ENCODE measurements around the gene TSPAN18.

Gene TSPAN18

GRCh38 chr11:44755556-44756523 lies 29.1 kb downstream of the TSPAN18 start:
- Mint-ChIP-seq H3K36me3 (ENCODE audit: low read depth) (no peaks in the 10 kb centered on the region), H3K27ac (no peak overlapping the region), H3K4me1 (ENCODE audit: low read depth) (no peaks in the 10 kb centered on the region), H3K9me3 (peaks cover 10% of the 10 kb centered on the region), H3K4me3 (no peak overlapping the region), H3K27me3 (peaks cover 5% of the 10 kb centered on the region)

DNA sequence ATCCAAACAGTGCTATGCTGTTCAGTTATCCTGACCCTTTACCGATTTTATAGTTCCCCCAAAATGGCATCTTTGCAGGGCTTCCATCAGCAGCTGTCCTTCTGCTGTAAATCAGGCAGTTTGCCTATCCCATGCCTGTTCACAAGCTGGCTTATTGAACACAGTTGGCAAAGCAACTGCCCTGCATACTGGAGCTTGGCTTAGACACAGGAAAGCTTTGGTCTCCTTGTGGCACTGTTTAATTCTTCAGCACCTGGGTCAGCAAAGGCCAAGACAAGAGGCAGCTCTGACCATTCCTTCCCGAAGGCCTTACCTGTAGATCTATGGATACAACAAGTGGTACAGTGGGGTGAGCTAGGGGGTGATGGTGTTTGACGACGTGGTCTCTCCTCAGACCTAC lies 32.2 kb downstream of the TSPAN18 start:
- peaks cover 9% of the 10 kb centered on the region for H3K4me1 Mint-ChIP-seq (ENCODE audit: low read depth)
- H3K27ac Mint-ChIP-seq, result no peak overlapping the region
- peaks cover 10% of the 10 kb centered on the region for H3K9me3 Mint-ChIP-seq
- no peaks in the 10 kb centered on the region for H3K36me3 Mint-ChIP-seq (ENCODE audit: low read depth)
- H3K27me3 Mint-ChIP-seq, result peaks cover 5% of the 10 kb centered on the region
- H3K4me3 Mint-ChIP-seq, result no peak overlapping the region

DNA sequence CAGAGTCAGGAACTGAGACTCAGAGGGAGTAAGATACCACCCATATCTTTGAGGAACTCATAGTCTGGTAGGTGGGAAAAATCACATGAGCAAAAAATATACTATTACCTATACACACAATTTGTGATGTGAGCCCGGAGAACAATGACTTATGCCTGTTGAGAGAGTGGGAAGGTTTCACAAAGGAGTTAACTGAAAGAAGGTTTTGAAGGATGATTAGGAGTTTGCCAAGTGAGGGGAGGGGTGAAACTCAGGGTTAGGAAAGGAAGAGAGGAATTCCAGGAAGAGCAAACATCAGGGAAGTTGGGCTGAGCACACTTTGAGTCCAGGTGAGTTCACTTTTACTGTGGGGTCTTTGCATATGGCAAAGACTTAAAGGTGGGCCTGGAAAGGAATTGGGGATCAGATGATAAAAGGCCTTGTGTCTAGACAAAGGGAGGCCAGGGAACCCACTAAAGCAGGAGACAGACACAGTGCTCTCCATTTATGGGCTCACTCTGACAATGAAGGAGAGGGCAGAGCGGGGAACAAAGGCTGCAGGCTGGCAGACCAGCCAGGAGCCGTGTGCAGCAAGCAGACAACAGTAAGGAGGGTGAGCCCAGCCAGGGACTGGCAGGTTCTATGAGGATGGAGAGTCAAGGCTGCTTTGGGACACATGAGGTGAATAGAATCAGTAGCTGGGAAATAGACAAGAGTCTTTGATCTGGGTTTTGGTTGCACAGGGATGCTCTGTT lies 33.1 kb downstream of the TSPAN18 start:
- Mint-ChIP-seq H3K27ac (no peak overlapping the region), H3K4me3 (no peak overlapping the region), H3K36me3 (ENCODE audit: low read depth) (no peaks in the 10 kb centered on the region), H3K27me3 (peaks cover 5% of the 10 kb centered on the region), H3K9me3 (peaks cover 10% of the 10 kb centered on the region), H3K4me1 (ENCODE audit: low read depth) (peaks cover 9% of the 10 kb centered on the region)

- Mint-ChIP-seq H3K36me3 (ENCODE audit: low read depth) (no peaks in the 10 kb centered on the region), H3K27me3 (peaks cover 5% of the 10 kb centered on the region), H3K9me3 (peaks cover 10% of the 10 kb centered on the region), H3K4me3 (no peak overlapping the region), H3K4me1 (ENCODE audit: low read depth) (peaks cover 9% of the 10 kb centered on the region), H3K27ac (no peak overlapping the region)
Measured at GRCh38 chr11:44760477-44760872, 33.7 kb downstream of the TSPAN18 start.

GRCh38 chr11:44760917-44761550 lies 34.3 kb downstream of the TSPAN18 start:
- Mint-ChIP-seq H3K36me3 (ENCODE audit: low read depth) (no peaks in the 10 kb centered on the region), H3K27me3 (peaks cover 5% of the 10 kb centered on the region), H3K4me1 (ENCODE audit: low read depth) (peaks cover 9% of the 10 kb centered on the region), H3K4me3 (no peak overlapping the region), H3K9me3 (peaks cover 10% of the 10 kb centered on the region), H3K27ac (no peak overlapping the region)

- Mint-ChIP-seq H3K27me3 (peaks cover 5% of the 10 kb centered on the region), H3K4me1 (ENCODE audit: low read depth) (peaks cover 9% of the 10 kb centered on the region), H3K9me3 (peaks cover 10% of the 10 kb centered on the region), H3K4me3 (no peak overlapping the region), H3K36me3 (ENCODE audit: low read depth) (no peaks in the 10 kb centered on the region), H3K27ac (no peak overlapping the region)
Measured at GRCh38 chr11:44761551-44761961, 34.8 kb downstream of the TSPAN18 start.

DNA sequence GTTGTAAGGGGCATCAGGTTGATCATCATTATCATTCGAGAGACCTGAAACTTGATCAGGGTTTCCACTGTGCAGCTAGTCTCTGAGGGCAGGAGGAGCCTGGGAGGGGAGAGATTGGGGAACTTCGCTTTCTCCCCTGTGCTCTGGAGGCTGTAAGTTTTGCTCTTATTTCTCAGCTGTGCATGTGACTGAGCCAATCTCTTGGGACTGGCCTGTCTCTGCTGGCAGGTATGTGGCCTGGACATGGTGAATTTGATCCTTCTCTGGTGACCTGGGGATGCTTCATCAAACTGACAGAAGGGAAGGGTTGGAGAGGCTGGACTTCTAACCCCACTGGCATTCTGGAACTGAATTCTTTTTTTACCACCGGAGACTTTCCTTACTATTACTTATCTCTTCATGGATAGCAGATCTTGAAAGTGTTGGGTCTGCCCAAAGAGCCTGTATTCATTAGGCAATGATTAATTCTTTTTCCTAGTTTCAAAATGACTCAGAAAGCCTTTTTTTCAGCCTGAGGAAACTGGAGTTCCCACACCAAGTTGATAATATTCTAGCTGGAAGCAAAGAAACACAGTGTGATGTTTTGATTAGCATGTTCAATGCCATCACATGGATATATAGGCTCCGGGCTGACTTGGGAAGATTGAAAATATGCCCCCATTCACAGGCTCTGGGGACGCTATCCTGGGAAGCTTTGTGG lies 36.5 kb downstream of the TSPAN18 start:
- H3K4me1 Mint-ChIP-seq (ENCODE audit: low read depth), result peaks cover 9% of the 10 kb centered on the region
- H3K36me3 Mint-ChIP-seq (ENCODE audit: low read depth), result peaks cover 6% of the 10 kb centered on the region
- H3K9me3 Mint-ChIP-seq, result peaks cover 7% of the 10 kb centered on the region
- H3K27me3 Mint-ChIP-seq, result peaks cover 5% of the 10 kb centered on the region
- H3K4me3 Mint-ChIP-seq, result no peak overlapping the region
- H3K27ac Mint-ChIP-seq, result no peak overlapping the region

- Mint-ChIP-seq H3K4me1 (ENCODE audit: low read depth) (peaks cover 9% of the 10 kb centered on the region), H3K36me3 (ENCODE audit: low read depth) (peaks cover 9% of the 10 kb centered on the region), H3K9me3 (peaks cover 4% of the 10 kb centered on the region), H3K27ac (no peak overlapping the region), H3K4me3 (no peak overlapping the region), H3K27me3 (peaks cover 2% of the 10 kb centered on the region)
Measured at GRCh38 chr11:44764583-44764982, 37.8 kb downstream of the TSPAN18 start.

GRCh38 chr11:44765026-44765595 lies 38.3 kb downstream of the TSPAN18 start:
- Mint-ChIP-seq H3K27me3 (no peaks in the 10 kb centered on the region), H3K4me1 (ENCODE audit: low read depth) (peaks cover 9% of the 10 kb centered on the region), H3K36me3 (ENCODE audit: low read depth) (peaks cover 9% of the 10 kb centered on the region), H3K4me3 (no peak overlapping the region), H3K9me3 (peaks cover 4% of the 10 kb centered on the region), H3K27ac (no peak overlapping the region)

DNA sequence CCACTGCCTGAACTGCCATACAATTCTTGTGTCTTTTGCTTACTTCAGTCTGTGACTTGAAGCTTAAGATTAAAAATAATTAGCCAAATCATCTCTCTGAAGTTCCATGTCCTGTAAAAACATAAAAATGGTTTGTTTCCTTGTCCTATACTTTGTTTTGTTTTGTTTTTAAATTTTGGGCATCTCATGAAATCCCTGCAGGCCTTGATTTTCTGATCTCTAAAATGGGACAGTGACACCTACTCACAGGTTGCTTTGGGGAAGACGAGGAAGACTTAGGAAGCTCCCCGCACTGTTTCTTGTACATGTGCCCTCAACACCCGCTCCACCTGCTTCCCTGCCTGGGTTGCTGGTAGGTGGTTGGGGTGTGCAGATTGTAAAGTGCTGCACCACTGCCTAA lies 38.9 kb downstream of the TSPAN18 start:
- Mint-ChIP-seq H3K27me3 (peaks cover 3% of the 10 kb centered on the region), H3K9me3 (peaks cover 4% of the 10 kb centered on the region), H3K27ac (no peak overlapping the region), H3K36me3 (ENCODE audit: low read depth) (peaks cover 9% of the 10 kb centered on the region), H3K4me3 (no peak overlapping the region), H3K4me1 (ENCODE audit: low read depth) (peaks cover 9% of the 10 kb centered on the region)

DNA sequence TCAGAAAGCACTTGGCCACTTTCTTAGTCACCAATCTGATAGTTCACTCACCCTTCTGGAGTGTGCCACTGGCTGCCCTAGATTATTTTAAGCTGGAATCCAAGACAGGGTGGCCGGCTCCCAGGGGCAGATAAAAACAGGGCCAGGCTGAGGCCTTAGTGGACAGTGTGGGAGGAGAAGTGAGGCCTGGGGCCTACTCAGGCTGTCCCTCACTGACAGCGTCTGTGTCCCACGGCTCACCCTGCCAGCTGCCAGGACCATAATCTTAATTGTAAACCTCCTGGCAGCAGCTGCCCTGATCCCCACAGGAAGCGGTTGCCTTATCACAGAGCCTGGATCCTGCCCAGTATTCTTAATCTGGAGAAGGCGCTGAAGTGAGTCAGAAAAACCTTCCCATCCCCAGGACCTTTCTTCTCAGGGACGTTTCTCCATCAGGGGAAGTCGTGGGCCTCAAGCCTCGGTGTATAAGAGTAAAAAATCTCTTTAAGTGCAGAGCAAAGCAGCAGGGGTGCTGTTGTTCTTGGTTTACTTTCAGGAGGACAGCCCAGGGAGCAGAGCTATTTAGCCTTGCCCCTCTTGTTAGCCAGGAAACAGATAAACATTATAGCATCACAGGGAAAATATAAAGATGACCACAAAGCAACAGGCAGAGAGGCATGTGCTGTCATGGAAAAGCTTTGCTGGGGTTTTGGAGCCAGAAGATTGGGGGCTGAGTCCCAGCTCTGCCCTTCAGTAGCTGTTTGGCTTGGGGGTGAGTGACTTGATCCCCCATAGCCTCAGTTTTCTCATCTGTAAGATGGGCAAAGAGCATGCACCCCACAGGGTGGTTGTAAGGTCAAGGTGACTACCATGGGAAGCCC lies 39.6 kb downstream of the TSPAN18 start:
- Mint-ChIP-seq H3K4me3 (no peak overlapping the region), H3K9me3 (peaks cover 4% of the 10 kb centered on the region), H3K27ac (no peak overlapping the region), H3K36me3 (ENCODE audit: low read depth) (peaks cover 9% of the 10 kb centered on the region), H3K4me1 (ENCODE audit: low read depth) (peaks cover 9% of the 10 kb centered on the region), H3K27me3 (peaks cover 4% of the 10 kb centered on the region)

- H3K36me3 Mint-ChIP-seq (ENCODE audit: low read depth), result peaks cover 9% of the 10 kb centered on the region
- peaks cover 9% of the 10 kb centered on the region for H3K4me1 Mint-ChIP-seq (ENCODE audit: low read depth)
- no peak overlapping the region for H3K27ac Mint-ChIP-seq
- peaks cover 4% of the 10 kb centered on the region for H3K9me3 Mint-ChIP-seq
- peaks cover 4% of the 10 kb centered on the region for H3K27me3 Mint-ChIP-seq
- no peak overlapping the region for H3K4me3 Mint-ChIP-seq
Measured at GRCh38 chr11:44766972-44767278, 40.2 kb downstream of the TSPAN18 start.

DNA sequence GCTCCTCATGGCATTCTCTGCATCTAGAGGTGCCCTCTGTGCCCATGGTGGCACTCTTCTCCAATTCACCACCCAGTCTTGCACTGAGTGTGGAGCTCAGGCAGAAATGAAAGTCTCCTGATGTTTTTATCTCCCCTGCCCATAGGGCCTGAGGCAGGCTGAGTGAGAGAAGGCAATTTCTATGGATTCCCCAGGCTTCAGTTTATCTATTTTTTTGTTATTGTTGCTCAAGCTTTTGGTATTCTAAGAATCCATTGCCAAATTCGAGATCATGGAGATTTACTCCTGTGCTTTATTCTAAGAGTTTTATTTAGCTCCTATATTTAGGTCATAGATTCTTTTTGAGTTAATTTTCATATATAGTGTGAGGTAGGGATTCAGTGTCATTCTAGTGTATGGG lies 40.7 kb downstream of the TSPAN18 start:
- Mint-ChIP-seq H3K36me3 (ENCODE audit: low read depth) (peaks cover 9% of the 10 kb centered on the region), H3K9me3 (peaks cover 4% of the 10 kb centered on the region), H3K4me3 (no peak overlapping the region), H3K27ac (no peak overlapping the region), H3K27me3 (peaks cover 4% of the 10 kb centered on the region), H3K4me1 (ENCODE audit: low read depth) (peaks cover 9% of the 10 kb centered on the region)

GRCh38 chr11:44770401-44770800 lies 43.6 kb downstream of the TSPAN18 start:
- peaks cover 9% of the 10 kb centered on the region for H3K36me3 Mint-ChIP-seq (ENCODE audit: low read depth)
- H3K9me3 Mint-ChIP-seq, result peaks cover 4% of the 10 kb centered on the region
- no peak overlapping the region for H3K27ac Mint-ChIP-seq
- peaks cover 6% of the 10 kb centered on the region for H3K27me3 Mint-ChIP-seq
- no peaks in the 10 kb centered on the region for H3K4me1 Mint-ChIP-seq (ENCODE audit: low read depth)
- no peak overlapping the region for H3K4me3 Mint-ChIP-seq

Data from stimulated activated naive CD8-positive, alpha-beta T cell treated with anti-CD3 and anti-CD28 coated beads, Interleukin-15, Interleukin-2, amounts not matched to agents 100 ng/mL and 50 ng/mL, for 24 hours (primary cell).